Mononuclear cell (primary cell): ENCODE data around the gene CD40. TPM values are rescaled to one million over a fixed set of nuclear protein-coding genes. Genes with fewer than 3 reads are reported as not detected.

Experiments
- H3K27me3 ChIP-seq: 2 replicates; pipeline ENCODE4 v1.6.0; 2011; ENCODE audit warnings: low read length, control low read depth; ENCODE audit not compliant: insufficient read depth
- H3K4me1 ChIP-seq: 2 replicates; pipeline ENCODE4 v1.5.1; 2011; ENCODE audit warnings: mild to moderate bottlenecking, low read length, control low read depth; ENCODE audit not compliant: insufficient read depth
- H3K4me3 ChIP-seq: 2 replicates; pipeline ENCODE4 v1.5.1; 2011; ENCODE audit warnings: mild to moderate bottlenecking, low read length, moderate library complexity
- H3K9me3 ChIP-seq: 2 replicates; pipeline ENCODE4 v1.5.1; 2011; ENCODE audit warnings: low read depth, mild to moderate bottlenecking, control low read depth, low read length
- total RNA-seq: library from RNA; depleted of rRNA; stranded (reverse); fragments of >200 nt; gene quantifications from one replicate; pipeline ENCODE4 v1.2.3, GENCODE V29; 2012

CD40 gene
- total RNA-seq, 1 donor: 10.2 TPM

DNA sequence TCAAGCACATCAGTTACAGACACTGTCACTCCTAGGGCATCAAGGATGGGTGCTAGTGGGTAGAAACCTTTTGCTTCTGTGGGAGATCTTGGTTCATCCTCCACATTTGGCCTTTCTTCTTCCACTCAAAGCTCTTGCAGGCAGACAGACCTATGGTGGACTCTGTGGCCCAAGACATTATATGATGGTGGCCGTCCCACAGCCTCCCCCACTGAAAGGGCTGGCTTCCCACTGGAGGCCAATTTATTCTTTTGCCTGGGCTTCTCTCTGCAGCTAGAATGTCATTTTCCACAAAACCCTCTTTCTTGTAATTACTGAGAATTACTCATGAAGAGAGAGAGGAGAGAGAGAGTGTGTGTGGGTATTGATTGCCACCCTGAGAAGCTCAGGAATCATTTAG is 43.8 kb downstream of the CD40 start:
- Histone ChIP-seq H3K4me1 (no peaks in the 10 kb centered on the region), H3K27me3 (no peaks in the 10 kb centered on the region), H3K4me3 (no peak overlapping the region), H3K9me3 (no peaks in the 10 kb centered on the region)

DNA sequence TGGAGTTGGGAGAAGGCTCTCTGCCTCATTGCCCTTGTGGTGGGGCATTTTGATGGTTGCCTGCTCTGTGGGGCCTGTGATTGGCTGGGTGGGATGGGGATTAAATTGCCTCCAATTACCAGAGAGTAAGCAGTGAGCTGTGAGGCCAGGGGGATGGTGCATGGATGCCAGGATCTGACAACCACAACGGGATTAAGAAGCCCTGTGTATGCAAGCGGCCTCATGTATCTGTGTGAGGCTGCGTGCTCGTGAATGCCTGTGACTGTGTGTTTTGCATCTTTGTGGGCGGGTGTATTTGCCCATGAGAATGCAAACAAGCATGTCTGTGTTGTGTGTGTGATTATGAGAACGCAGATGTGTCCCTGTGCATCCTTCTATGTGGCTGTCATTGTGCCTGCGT is 46.1 kb downstream of the CD40 start:
- H3K4me1 ChIP-seq: no peaks in the 10 kb centered on the region
- no peaks in the 10 kb centered on the region for H3K27me3 ChIP-seq
- H3K4me3 ChIP-seq: no peak overlapping the region
- no peaks in the 10 kb centered on the region for H3K9me3 ChIP-seq

DNA sequence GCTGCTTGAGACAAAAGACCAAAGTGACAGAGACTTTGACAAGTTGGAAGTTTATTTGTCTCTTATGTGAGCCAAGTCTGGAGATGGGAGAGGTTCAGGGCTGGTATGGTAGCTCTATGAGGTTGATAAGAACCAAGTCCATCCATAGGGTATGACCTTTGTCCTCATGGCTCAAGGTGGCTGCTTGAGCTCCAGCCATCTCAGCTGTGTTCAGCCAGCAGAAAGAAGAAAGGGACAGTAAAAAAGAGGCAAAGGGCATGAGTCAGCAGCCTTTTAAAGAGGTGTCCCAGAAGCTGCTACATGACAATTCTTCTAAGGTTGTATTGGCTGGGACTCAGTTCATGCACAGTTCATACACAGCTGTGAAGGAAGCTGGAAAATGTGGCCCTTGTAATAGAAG is 49.0 kb downstream of the CD40 start:
- H3K4me1 ChIP-seq: no peaks in the 10 kb centered on the region
- no peak overlapping the region for H3K4me3 ChIP-seq
- H3K9me3 ChIP-seq: no peaks in the 10 kb centered on the region
- H3K27me3 ChIP-seq: peaks cover 2% of the 10 kb centered on the region

DNA sequence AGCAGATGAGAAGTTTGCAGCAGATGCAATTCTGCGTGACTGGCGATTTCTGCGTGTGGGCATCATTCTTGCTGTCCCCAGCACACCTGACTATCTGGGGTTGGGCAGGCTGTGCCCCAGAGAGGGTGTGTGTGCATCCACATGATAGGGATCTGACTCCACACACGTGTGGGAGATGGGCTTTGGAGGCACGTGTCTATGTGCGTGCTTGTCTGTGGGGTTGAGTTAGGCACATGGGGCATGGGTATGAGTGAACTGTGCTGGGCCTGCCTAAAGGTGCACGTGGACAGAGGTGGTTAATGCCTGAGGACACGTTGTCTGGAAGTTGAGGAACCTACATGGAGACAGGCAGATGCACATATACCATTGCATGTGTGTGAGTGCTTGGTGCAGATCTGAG is 50.3 kb downstream of the CD40 start:
- Histone ChIP-seq H3K9me3 (no peaks in the 10 kb centered on the region), H3K4me1 (no peaks in the 10 kb centered on the region), H3K27me3 (peaks cover 8% of the 10 kb centered on the region), H3K4me3 (no peak overlapping the region)

DNA sequence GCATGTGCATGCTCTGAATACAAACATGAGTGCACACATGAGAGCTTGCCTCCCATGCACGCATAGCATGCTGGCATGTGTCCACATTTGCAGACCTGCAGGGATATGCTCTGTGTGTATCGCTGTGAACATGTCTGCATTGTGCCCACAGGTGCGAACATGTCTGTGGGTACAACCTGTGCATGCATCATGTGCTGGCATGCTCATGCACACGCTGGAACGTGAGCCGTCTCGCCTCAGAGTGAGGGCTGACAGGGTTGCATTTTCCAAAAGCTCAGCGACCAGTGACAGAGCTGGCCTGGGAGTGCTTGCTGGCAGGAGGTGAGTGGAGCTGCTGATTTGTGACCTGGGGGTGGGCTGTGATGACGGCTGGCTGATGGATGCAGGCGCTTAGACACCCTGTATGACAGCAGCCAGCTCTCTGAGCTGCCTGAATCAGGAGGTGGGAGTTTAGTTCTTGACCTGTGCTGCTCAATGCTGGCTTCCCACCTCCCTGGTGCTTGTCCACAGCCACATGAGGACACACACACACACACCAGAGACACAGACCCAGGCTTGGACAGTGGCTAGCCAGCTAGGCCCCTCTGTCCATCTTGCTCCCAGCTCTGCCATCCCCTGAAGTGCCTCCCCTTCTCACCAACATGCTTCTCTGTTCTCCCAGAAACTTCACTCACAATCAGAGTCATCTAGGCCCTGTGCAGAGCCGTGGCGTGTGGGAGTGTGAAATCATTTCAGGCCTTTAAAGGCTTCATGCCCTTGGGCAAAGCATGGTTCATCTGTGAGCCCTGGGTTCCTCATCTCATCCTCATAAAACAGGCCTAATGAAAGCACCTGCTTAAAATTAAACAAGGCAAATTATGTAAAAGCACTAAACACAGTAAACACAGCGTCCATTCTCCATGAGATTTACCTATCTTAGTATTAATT is 51.4 kb downstream of the CD40 start:
- Histone ChIP-seq H3K9me3 (no peaks in the 10 kb centered on the region), H3K27me3 (peaks cover 18% of the 10 kb centered on the region), H3K4me1 (no peaks in the 10 kb centered on the region), H3K4me3 (no peak overlapping the region)

DNA sequence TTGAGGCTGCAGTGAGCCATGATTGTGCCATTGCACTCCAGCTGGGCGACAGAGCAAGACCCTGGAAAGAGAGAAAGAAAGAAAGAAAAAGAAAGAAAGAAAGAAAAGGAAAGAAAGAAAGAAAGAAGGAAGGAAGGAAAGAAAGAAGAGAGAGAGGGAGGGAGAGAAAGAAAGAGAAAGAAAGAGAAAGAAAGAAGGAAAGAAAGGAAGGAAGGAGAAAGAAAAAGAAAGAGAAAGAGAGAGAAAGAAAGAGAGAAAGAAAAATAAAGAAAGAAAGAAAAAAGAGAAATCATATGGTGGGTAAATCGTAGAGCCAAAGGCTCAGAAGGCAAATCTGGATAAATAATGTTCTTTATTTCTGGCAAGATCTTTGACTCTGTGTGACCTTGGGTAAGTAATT is 53.4 kb downstream of the CD40 start:
- H3K4me1 ChIP-seq: no peaks in the 10 kb centered on the region
- no peak overlapping the region for H3K4me3 ChIP-seq
- no peaks in the 10 kb centered on the region for H3K9me3 ChIP-seq
- H3K27me3 ChIP-seq: peaks cover 31% of the 10 kb centered on the region

DNA sequence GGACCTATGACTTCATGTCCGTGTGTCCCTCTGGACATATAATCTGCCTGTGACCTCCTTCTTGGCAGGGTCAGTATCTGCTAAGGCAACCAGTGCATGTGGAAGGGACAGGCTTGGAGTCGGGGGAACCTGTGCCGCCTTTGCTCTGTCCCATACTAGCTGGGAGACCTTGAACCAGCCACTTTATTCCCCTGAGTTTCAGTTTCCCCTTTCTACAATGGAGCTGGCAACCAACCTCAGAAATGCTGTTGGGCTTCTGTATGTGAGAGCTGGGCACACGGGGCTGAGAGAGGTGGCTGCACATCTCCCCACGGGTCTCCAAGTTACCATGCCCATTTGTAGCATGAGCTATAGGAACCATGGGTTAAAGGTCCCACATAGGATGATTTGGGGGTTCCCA is 53.8 kb downstream of the CD40 start:
- Histone ChIP-seq H3K27me3 (peaks cover 31% of the 10 kb centered on the region), H3K9me3 (no peaks in the 10 kb centered on the region), H3K4me1 (no peaks in the 10 kb centered on the region), H3K4me3 (no peak overlapping the region)

DNA sequence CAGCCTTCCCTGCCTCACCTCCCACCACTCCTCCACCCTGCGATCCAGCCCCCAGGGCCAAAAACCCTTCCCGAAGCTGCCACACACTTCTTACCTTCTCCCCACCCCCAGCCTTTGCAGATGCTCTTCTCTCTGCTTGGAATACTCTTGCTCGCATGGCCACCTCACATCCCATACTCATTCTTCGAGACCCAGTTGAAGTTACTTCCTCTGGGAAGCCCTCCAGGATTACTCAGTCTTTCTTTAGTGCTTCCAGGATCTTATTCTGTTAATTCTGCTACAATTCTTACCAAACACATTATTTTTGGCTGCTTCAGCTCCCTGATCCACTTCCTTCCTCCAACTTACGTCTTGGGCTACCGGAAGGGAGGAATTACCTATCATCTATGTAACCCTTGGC is 54.3 kb downstream of the CD40 start:
- no peaks in the 10 kb centered on the region for H3K4me1 ChIP-seq
- H3K9me3 ChIP-seq: no peaks in the 10 kb centered on the region
- peaks cover 31% of the 10 kb centered on the region for H3K27me3 ChIP-seq
- no peak overlapping the region for H3K4me3 ChIP-seq

DNA sequence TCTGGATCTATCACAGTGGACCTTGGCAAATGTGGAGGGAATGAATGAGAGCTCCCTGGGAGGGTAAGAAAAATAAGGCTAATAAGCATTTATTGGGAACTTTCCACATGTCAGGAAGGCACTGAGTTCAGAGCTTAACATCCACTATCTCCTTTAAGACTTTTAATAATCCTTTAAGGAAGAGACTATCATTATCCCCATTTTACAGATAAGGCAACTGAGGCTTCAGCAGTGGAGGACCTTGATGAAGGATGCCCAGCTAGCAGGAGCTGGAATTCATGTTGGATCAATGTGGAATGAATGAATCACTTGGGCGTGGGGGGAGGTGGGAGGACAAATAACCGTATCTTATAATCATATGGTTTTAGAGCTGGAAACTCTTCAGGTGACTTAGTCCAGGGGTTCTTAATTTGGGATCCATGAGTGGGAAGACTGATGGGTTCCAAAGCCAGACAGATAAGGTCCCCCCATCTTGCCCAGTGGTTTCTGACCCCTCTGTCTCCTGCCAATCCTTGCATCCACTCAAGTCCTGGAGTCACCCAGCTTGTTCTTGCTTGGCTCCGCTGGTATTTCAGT is 54.9 kb downstream of the CD40 start:
- no peak overlapping the region for H3K4me3 ChIP-seq
- peaks cover 31% of the 10 kb centered on the region for H3K27me3 ChIP-seq

DNA sequence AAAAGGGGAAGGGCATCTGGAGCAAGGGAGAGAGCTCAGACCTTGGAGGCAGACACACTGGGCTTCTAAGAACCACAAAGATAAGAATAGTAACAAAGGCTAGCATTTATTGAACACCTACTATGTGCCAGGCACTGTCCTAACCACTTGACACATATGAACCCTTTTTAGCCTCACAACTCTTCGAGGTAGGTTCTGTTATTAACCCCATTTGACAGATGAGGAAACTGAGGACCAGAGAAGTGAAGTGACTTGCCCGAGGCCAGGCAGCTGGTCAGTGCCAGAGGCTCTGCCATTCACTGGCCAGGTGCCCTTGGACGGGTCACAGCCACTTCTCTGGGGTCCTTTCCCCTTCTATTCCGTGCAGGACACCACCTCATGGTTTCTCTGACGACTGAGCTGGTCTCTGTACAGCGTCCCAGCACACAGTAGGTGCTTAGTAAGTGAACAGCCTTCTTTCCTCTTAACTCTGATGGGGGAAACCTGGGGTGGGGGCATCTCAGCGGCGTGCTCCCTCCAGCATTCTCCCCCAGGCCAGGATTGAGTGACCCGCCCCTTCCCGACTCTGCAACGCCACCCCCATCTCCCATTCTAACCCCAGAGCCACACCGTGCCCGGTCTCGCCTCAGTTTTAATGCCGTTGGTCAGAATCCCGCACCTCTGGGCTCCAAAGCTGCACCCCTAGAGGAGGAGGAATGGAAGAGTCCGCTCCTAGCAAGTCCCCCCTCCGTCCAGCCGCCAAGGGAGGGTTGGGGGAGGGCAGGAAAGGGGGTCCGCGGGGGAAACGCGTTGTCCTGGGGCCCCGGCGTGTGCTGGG is 55.7 kb downstream of the CD40 start:
- no peaks in the 10 kb centered on the region for H3K4me1 ChIP-seq
- H3K9me3 ChIP-seq: no peaks in the 10 kb centered on the region
- H3K27me3 ChIP-seq: peaks cover 31% of the 10 kb centered on the region
- no peak overlapping the region for H3K4me3 ChIP-seq

More for the DNA sequence above, 54.9 kb downstream of the CD40 start:
- H3K4me1 ChIP-seq: no peaks in the 10 kb centered on the region
- H3K9me3 ChIP-seq: no peaks in the 10 kb centered on the region

DNA sequence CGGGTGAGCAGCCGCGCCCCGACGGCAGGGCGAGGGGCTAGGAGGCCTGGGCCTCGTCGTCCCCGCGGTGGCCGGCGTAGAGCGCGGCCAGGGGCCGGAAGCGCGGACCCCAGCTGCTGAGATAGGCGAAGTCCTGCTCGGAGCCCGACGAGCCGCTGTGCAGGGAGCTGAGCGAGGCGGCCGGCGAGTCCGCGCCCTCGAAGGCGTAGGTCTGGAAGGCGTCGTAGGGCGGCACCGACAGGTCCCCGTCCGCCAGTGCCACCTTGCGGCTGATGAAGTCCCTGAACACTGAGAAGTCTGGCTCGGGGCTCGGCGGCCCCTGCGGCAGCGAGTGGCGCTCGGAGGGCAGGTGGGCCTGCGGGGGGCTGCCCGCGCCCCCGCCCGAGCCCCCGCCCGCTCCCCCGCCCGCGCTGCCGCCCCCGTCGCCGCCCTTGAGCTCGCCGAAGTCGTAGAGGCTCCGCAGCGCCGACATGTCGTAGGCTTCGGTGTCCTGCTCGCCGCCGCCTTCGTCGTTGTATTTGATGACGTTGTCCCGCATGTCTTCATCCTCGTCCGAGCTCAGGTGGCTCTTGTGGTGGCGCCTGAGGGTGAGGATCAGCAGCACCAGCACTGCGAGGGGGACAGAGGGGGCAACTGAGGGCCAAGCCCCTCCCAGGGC is 56.5 kb downstream of the CD40 start:
- no peak overlapping the region for H3K4me3 ChIP-seq
- peaks cover 31% of the 10 kb centered on the region for H3K27me3 ChIP-seq

DNA sequence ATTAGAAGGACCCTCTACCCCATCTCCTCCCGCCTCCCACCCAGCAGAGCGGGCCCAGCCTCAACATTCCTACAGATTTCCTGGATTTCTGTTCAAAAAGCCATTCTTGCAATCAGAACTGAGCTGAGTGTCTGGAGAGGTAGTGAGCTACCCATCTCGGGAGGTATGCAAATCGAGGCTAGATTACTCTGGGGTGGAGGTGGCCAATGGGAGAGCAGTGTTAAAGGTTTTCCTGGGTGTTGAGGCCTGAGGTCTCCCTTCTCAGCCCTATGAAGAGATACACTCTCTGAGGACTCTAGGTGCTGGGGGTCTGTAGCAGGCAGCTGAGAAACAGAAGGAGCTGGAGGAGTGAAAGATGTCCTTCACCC is 57.0 kb downstream of the CD40 start:
- Histone ChIP-seq H3K4me1 (no peaks in the 10 kb centered on the region), H3K27me3 (peaks cover 31% of the 10 kb centered on the region), H3K4me3 (no peak overlapping the region), H3K9me3 (no peaks in the 10 kb centered on the region)

More for the DNA sequence above, 56.5 kb downstream of the CD40 start:
- H3K9me3 ChIP-seq: no peaks in the 10 kb centered on the region
- no peaks in the 10 kb centered on the region for H3K4me1 ChIP-seq

DNA sequence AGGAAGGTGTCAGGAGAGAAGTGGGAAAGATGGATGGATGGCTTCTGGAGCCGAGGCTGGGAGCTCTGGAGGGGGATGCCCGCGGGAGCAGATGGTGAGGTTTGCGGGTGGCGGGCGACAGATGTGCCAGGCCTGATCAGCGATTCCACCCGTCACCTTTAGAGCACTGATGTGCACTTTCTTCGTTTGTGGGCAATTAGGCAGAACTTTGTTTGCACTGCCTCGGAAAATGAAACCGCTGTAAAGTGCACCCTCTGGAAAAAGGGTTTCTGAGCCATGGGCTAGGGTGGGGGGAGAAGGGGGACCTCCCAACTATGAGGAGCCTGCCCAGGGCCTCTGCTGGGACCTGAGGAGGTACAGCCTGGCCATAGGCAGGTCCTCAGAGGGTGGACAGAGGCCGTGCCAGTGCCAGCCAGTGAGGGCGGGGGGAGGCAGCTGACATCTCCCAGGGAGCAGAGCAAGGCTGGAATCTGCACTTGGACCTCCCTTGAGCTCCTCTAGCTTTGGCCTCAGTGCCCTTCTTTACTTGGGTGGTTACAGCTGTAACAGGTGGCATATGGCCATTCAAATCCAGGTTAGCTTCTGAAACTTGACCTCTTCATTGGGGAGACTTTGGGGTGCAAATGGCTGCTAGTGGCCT is 58.7 kb downstream of the CD40 start:
- peaks cover 31% of the 10 kb centered on the region for H3K27me3 ChIP-seq
- no peak overlapping the region for H3K4me3 ChIP-seq
- H3K9me3 ChIP-seq: no peaks in the 10 kb centered on the region
- H3K4me1 ChIP-seq: no peaks in the 10 kb centered on the region

DNA sequence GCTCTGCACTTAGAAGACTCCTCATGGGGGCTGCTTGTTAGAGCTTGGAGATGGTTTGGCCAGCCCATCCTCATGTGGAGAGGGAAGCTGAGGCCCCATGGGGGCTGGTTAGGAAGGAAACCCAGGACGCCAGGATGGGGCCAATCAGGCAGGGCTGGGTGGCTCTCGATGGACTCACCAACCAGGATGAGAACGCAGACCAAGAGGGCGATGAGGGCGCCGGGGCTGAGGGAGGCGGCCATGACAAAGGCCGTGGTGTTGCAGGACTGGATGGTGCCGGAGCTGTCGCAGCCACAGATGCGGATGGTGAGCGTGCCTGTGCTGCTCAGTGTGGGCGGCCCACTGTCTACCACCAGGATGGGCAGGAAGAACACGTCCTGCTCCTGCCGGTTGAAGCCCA is 59.7 kb downstream of the CD40 start:
- no peaks in the 10 kb centered on the region for H3K9me3 ChIP-seq
- H3K4me1 ChIP-seq: no peaks in the 10 kb centered on the region
- H3K27me3 ChIP-seq: peaks cover 28% of the 10 kb centered on the region
- H3K4me3 ChIP-seq: no peak overlapping the region
